GM18519 (cell line): Measurements from ENCODE around the gene RIN2.

Experiments used
- ATAC-seq: cut with Tn5 transposase; IDR thresholded peaks from one replicate; pipeline ENCODE4 v1.9.1; 2021; ENCODE audit warnings: mild to moderate bottlenecking, moderate library complexity; ENCODE audit not compliant: unreplicated experiment, low FRiP score

The RIN2 gene

GRCh38 chr20:19758133-19758500 lies at the start of gene RIN2:
Gene RIN2 (plus strand): TSS chr20:19758258. CDS start chr20:19889602, 131,344 bp downstream.
- no peak for ATAC-seq

- ATAC-seq: no peak
These were observed 48.3 kb upstream of the RIN2 start for GRCh38 chr20:19709635-19710335.

- no peak for ATAC-seq
These were observed 47.5 kb upstream of the RIN2 start for GRCh38 chr20:19710336-19711120.

- ATAC-seq: no peak
These were observed 46.9 kb upstream of the RIN2 start for GRCh38 chr20:19711126-19711525.

GRCh38 chr20:19712721-19713260 lies 45.3 kb upstream of the RIN2 start:
- no peak for ATAC-seq

GRCh38 chr20:19713822-19714578 lies 44.1 kb upstream of the RIN2 start:
- no peak for ATAC-seq

GRCh38 chr20:19714579-19714840 lies 43.5 kb upstream of the RIN2 start:
- ATAC-seq: no peak

GRCh38 chr20:19715986-19716385 lies 42.1 kb upstream of the RIN2 start:
- ATAC-seq: no peak

GRCh38 chr20:19718880-19719279 lies 39.2 kb upstream of the RIN2 start:
- ATAC-seq: no peak

GRCh38 chr20:19720991-19721390 lies 37.1 kb upstream of the RIN2 start:
- ATAC-seq: no peak

GRCh38 chr20:19723051-19723450 lies 35.0 kb upstream of the RIN2 start:
- ATAC-seq: no peak

- no peak for ATAC-seq
These were observed 34.1 kb upstream of the RIN2 start for GRCh38 chr20:19723813-19724430.

GRCh38 chr20:19725373-19725772 lies 32.7 kb upstream of the RIN2 start:
- no peak for ATAC-seq

GRCh38 chr20:19725814-19726525 lies 32.1 kb upstream of the RIN2 start:
- no peak for ATAC-seq

GRCh38 chr20:19727251-19727847 lies 30.7 kb upstream of the RIN2 start:
- ATAC-seq: no peak

- ATAC-seq: no peak
These were observed 28.4 kb upstream of the RIN2 start for GRCh38 chr20:19729672-19730071.

GRCh38 chr20:19730706-19731105 lies 27.4 kb upstream of the RIN2 start:
- ATAC-seq: no peak

GRCh38 chr20:19734811-19735210 lies 23.2 kb upstream of the RIN2 start:
- no peak for ATAC-seq

- ATAC-seq: no peak
These were observed 22.6 kb upstream of the RIN2 start for GRCh38 chr20:19735446-19735845.

- ATAC-seq: no peak
These were observed 21.0 kb upstream of the RIN2 start for GRCh38 chr20:19737025-19737424.
